Panc1 (cell line): ENCODE results near the gene IGSF10. TPM values are rescaled to one million over a fixed set of nuclear protein-coding genes. Genes with fewer than 3 reads are reported as not detected.

Experiments
- ATAC-seq: fragments of 200-7000 bp; cut with Tn5 transposase; 2 replicates; pipeline ENCODE4 v1.9.1; 2020; ENCODE audit warnings: mild to moderate bottlenecking, moderate library complexity
- BruUV-seq: library from RNA; stranded (reverse); fragments of 400-500 nt; replicated peaks from 2 replicates; lab custom pipeline; 2021; lab: Mats Ljungman, UMichigan
- CTCF ChIA-PET: fragments of 300-600 bp; sonication (Branson Sonifier 250); formaldehyde crosslinking; loops from one replicate; lab custom pipeline; 2022; ENCODE audit warnings: antibody characterized with exemption; lab: Charles Lee
- POLR2A ChIA-PET: fragments of 300-600 bp; sonication (Branson Sonifier 250); formaldehyde crosslinking; loops from one replicate; lab custom pipeline; 2022; ENCODE audit warnings: antibody characterized with exemption; lab: Charles Lee
- DNase-seq: peaks from one replicate; pipeline ENCODE4 v3.0.0-alpha.2; 2010; ENCODE audit warnings: low read depth, low spot score
- H3K27ac ChIP-seq: 2 replicates; pipeline ENCODE4 v1.5.1; 2011; ENCODE audit warnings: mild to moderate bottlenecking, low read length, inconsistent platforms
- H3K27me3 ChIP-seq: fragments of 200-500 bp; sonication (Bioruptor generic); 2 replicates; pipeline ENCODE4 v1.6.0; 2014; ENCODE audit warnings: low read length, inconsistent platforms; ENCODE audit not compliant: control insufficient read depth, insufficient read depth
- H3K36me3 ChIP-seq: fragments of 200-500 bp; sonication (Bioruptor generic); 2 replicates; pipeline ENCODE4 v1.5.1; 2014; ENCODE audit warnings: inconsistent platforms, mild to moderate bottlenecking, low read length, moderate library complexity; ENCODE audit not compliant: control insufficient read depth, insufficient read depth
- H3K4me1 ChIP-seq: 2 replicates; pipeline ENCODE4 v1.5.1; 2011; ENCODE audit warnings: inconsistent platforms, mild to moderate bottlenecking, low read length, moderate library complexity; ENCODE audit not compliant: control insufficient read depth, insufficient read depth
- H3K4me3 ChIP-seq, 2 experiments: 2 replicates each; pipeline ENCODE4 v1.5.1; 2011 to 2012; ENCODE audit warnings: low read depth in 2 of 2, low read length in 2 of 2, mild to moderate bottlenecking in 2 of 2, inconsistent platforms in 1 of 2, moderate library complexity in 1 of 2
- H3K9me3 ChIP-seq: fragments of 200-500 bp; sonication (Bioruptor generic); 2 replicates; pipeline ENCODE4 v1.5.1; 2014; ENCODE audit warnings: low read depth, mild to moderate bottlenecking, inconsistent platforms, low read length, moderate library complexity; ENCODE audit not compliant: control insufficient read depth, insufficient read depth
- CTCF ChIP-seq: fragments of 450-650 bp; IDR thresholded peaks from 2 replicates; pipeline ENCODE4 v1.5.1; 2017; ENCODE audit warnings: mild to moderate bottlenecking
- POLR2AphosphoS5 ChIP-seq: IDR thresholded peaks from 2 replicates; pipeline ENCODE4 v1.6.1; 2012; ENCODE audit warnings: mild to moderate bottlenecking, low read depth, low read length, moderate library complexity
- REST ChIP-seq, 2 experiments: IDR thresholded peaks; 2 replicates each; pipeline ENCODE4 v1.6.1; 2011 to 2012; ENCODE audit warnings: low read depth in 2 of 2, control low read depth in 1 of 2, low read length in 1 of 2, mild to moderate bottlenecking in 1 of 2, moderate library complexity in 1 of 2; ENCODE audit not compliant: insufficient read depth in 1 of 2
- SIN3A ChIP-seq: IDR thresholded peaks from 2 replicates; pipeline ENCODE4 v1.6.1; 2012; ENCODE audit warnings: low read depth, mild to moderate bottlenecking, low read length, moderate library complexity, borderline replicate concordance; ENCODE audit not compliant: insufficient read depth
- TCF7L2 ChIP-seq: IDR thresholded peaks from 2 replicates; pipeline ENCODE4 v1.6.1; 2011; ENCODE audit warnings: mild to moderate bottlenecking, low read depth, low read length, inconsistent platforms
- in situ Hi-C: cut with HindIII; loops from 2 replicates; pipeline ENCODE4 v1.10.0; 2016; ENCODE audit warnings: low sequenced_read_pairs, low pct_unique_long_range_greater_than_20kb
- intact Hi-C: fragments of 100-400 bp; cut with micrococcal nuclease; formaldehyde crosslinking; loops from one replicate; pipeline ENCODE4 v1.10.0; 2022; ENCODE audit not compliant: unreplicated experiment
- total RNA-seq: library from RNA; stranded (reverse); gene quantifications from one replicate; pipeline ENCODE4 v1.2.1, GENCODE V29; 2021; ENCODE audit not compliant: unreplicated experiment

IGSF10 gene
- total RNA-seq, 1 experiment from 2014 or later: 0.10 TPM

GRCh38 chr3:151430821-151431484 is 29.9 kb downstream of the IGSF10 start:
- in situ Hi-C loops: no loop called here
- TF ChIP-seq POLR2AphosphoS5 (no peak), REST (IDR thresholded peaks at IDR 0.05; ENCODE audit: insufficient read depth in 1 of 2, low read depth in 2 of 2, low read length in 1 of 2) (no peak), SIN3A (no peak), TCF7L2 (no peak), CTCF (no peak)
- DNase-seq (no peak), ATAC-seq (no peak)
- no peaks in the 10 kb centered on the region for H3K4me1 ChIP-seq
- BruUV-seq: no TSS peak
- ChIA-PET CTCF (no interaction called here), POLR2A (no interaction called here)
- no peaks in the 10 kb centered on the region for H3K36me3 ChIP-seq
- H3K27ac ChIP-seq: no peak overlapping the region
- intact Hi-C loops: no loop called here
- H3K9me3 ChIP-seq: no peaks in the 10 kb centered on the region
- no peaks in the 10 kb centered on the region for H3K27me3 ChIP-seq
- peak overlapping the region in 1 of 2 experiments; percentile 16; a peak in 1 of 4 replicates for H3K4me3 ChIP-seq

- no TSS peak for BruUV-seq
- ATAC-seq (no peak), DNase-seq (no peak)
- no peaks in the 10 kb centered on the region for H3K36me3 ChIP-seq
- H3K9me3 ChIP-seq: no peaks in the 10 kb centered on the region
- no peaks in the 10 kb centered on the region for H3K4me1 ChIP-seq
- TF ChIP-seq REST (IDR thresholded peaks at IDR 0.05; ENCODE audit: insufficient read depth in 1 of 2, low read depth in 2 of 2, low read length in 1 of 2) (no peak), CTCF (no peak), POLR2AphosphoS5 (no peak), SIN3A (no peak), TCF7L2 (no peak)
- ChIA-PET POLR2A (no interaction called here), CTCF (no interaction called here)
- intact Hi-C loops (no loop called here), in situ Hi-C loops (no loop called here)
- no peaks in the 10 kb centered on the region for H3K27me3 ChIP-seq
- no peak overlapping the region for H3K27ac ChIP-seq
- no peak overlapping the region for H3K4me3 ChIP-seq
Measured at GRCh38 chr3:151428386-151428785, 32.5 kb downstream of the IGSF10 start.
